ENCODE measurements around the gene MGST1. TPM values are rescaled to one million over a fixed set of nuclear protein-coding genes. Genes with fewer than 3 reads are reported as not detected.

Gene MGST1
- total RNA-seq, 1 experiment from 2014 or later, result 105 TPM

DNA sequence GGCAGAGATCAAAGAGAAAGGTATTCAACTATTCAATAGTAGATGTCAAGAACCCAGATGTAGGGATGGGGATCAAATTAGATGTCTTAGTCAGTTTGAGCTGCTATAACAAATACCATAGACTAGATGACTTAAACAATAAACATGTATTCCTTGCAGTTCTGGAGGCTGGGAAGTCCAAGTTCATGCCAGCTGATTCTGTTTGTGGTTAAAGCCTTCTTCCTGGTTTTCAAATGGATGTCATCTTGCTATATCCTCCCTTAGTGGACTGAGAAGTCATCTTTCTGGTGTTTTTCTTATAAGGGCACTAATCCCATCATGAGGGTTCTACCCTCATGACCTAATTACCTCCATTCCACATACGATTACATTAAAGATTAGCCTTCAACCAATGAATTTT lies 19.5 kb upstream of the MGST1 start:
- Mint-ChIP-seq H3K4me1 (ENCODE audit: low read depth, unreplicated experiment) (peaks cover 13% of the 10 kb centered on the region), H3K9me3 (ENCODE audit: unreplicated experiment) (peaks cover 21% of the 10 kb centered on the region), H3K27ac (ENCODE audit: unreplicated experiment) (no peak overlapping the region), H3K4me3 (ENCODE audit: unreplicated experiment) (no peak overlapping the region), H3K27me3 (ENCODE audit: insufficient read depth, unreplicated experiment) (no peaks in the 10 kb centered on the region), H3K36me3 (ENCODE audit: insufficient read depth, unreplicated experiment) (peaks cover 6% of the 10 kb centered on the region)
- POLR2A ChIA-PET, result no interaction called here
- no TSS peak for BruUV-seq (replicated peaks)
- H3K9me3 ChIP-seq, result peaks cover 7% of the 10 kb centered on the region; the same call in 1 of the 2 replicates
- H3K4me1 ChIP-seq, result peaks cover 27% of the 10 kb centered on the region
- intact Hi-C loops (cut with micrococcal nuclease; ENCODE audit: unreplicated experiment), result no loop called here
- CTCF ChIA-PET, result no interaction called here
- no peaks in the 10 kb centered on the region for H3K27me3 ChIP-seq (replicated peaks; ENCODE audit: control insufficient read depth, insufficient read depth, low read length)
- DNase-seq, result no peak
- TF ChIP-seq, protein P1, sequence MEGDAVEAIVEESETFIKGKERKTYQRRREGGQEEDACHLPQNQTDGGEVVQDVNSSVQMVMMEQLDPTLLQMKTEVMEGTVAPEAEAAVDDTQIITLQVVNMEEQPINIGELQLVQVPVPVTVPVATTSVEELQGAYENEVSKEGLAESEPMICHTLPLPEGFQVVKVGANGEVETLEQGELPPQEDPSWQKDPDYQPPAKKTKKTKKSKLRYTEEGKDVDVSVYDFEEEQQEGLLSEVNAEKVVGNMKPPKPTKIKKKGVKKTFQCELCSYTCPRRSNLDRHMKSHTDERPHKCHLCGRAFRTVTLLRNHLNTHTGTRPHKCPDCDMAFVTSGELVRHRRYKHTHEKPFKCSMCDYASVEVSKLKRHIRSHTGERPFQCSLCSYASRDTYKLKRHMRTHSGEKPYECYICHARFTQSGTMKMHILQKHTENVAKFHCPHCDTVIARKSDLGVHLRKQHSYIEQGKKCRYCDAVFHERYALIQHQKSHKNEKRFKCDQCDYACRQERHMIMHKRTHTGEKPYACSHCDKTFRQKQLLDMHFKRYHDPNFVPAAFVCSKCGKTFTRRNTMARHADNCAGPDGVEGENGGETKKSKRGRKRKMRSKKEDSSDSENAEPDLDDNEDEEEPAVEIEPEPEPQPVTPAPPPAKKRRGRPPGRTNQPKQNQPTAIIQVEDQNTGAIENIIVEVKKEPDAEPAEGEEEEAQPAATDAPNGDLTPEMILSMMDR (IDR thresholded peaks at IDR 0.05; ENCODE audit: insufficient read depth in 1 of 2, low read depth in 1 of 2, low read length in 1 of 2, severe bottlenecking in 1 of 2, unreplicated experiment in 1 of 2), result no peak
- no peaks in the 10 kb centered on the region for H3K36me3 ChIP-seq (ENCODE audit: control insufficient read depth, insufficient read depth, low read length)
- no peak overlapping the region for H3K4me3 ChIP-seq (ENCODE audit: low read depth, low read length)

DNA sequence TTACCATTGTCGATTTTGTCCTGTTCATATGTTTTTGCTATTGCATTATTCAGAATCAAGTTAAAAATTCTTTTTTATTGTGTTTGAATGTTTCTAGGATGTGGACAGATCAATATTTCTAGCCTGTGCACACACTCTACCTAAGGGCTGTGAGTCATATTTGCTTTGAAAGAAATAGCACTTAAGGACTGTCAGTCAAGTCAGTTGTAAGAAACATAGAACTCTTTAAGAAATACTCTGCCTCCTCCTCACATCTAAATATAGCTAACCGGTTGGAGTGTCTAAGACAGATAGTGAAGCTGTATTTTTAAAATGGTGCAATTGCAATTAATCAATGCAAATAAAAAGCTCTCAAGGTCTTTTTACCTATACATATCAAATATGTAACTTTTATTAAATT lies 17.9 kb upstream of the MGST1 start:
- ChIA-PET POLR2A (no interaction called here), CTCF (no interaction called here)
- Histone ChIP-seq H3K9me3 (peaks cover 8% of the 10 kb centered on the region), H3K4me3 (ENCODE audit: low read depth, low read length) (no peak overlapping the region), H3K27me3 (replicated peaks; ENCODE audit: control insufficient read depth, insufficient read depth, low read length) (no peaks in the 10 kb centered on the region), H3K36me3 (ENCODE audit: control insufficient read depth, insufficient read depth, low read length) (no peaks in the 10 kb centered on the region), H3K4me1 (peaks cover 25% of the 10 kb centered on the region)
- Mint-ChIP-seq H3K36me3 (ENCODE audit: insufficient read depth, unreplicated experiment) (peaks cover 6% of the 10 kb centered on the region), H3K9me3 (ENCODE audit: unreplicated experiment) (peaks cover 31% of the 10 kb centered on the region), H3K27me3 (ENCODE audit: insufficient read depth, unreplicated experiment) (no peaks in the 10 kb centered on the region), H3K4me1 (ENCODE audit: low read depth, unreplicated experiment) (peaks cover 9% of the 10 kb centered on the region), H3K4me3 (ENCODE audit: unreplicated experiment) (no peak overlapping the region), H3K27ac (ENCODE audit: unreplicated experiment) (no peak overlapping the region)
- intact Hi-C loops (cut with micrococcal nuclease; ENCODE audit: unreplicated experiment), result no loop called here
- no peak for DNase-seq
- TF ChIP-seq, protein P1 (IDR thresholded peaks at IDR 0.05; ENCODE audit: insufficient read depth in 1 of 2, low read depth in 1 of 2, low read length in 1 of 2, severe bottlenecking in 1 of 2, unreplicated experiment in 1 of 2), result no peak
- no TSS peak for BruUV-seq (replicated peaks)

DNA sequence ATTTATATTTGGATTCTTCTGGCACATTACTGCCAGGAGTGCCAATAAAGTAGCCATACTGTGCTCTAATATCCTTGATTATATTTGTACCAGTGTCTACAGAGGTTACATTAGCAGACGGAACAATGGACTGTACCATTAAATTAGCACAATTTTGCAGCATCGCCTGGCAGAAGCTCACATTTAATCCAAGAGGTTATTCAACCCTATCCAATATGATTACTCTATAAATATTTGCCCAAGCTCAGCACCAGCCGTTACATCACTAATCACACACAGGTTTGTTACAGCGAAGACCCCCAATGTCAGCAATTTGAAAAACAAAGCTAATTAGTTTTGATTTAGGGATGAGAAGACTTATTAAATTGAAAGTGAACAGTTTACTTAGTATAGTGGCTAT lies 16.9 kb upstream of the MGST1 start:
- Mint-ChIP-seq H3K27ac (ENCODE audit: unreplicated experiment) (no peak overlapping the region), H3K4me3 (ENCODE audit: unreplicated experiment) (no peak overlapping the region), H3K9me3 (ENCODE audit: unreplicated experiment) (peaks cover 35% of the 10 kb centered on the region), H3K36me3 (ENCODE audit: insufficient read depth, unreplicated experiment) (peaks cover 6% of the 10 kb centered on the region), H3K4me1 (ENCODE audit: low read depth, unreplicated experiment) (peaks cover 6% of the 10 kb centered on the region), H3K27me3 (ENCODE audit: insufficient read depth, unreplicated experiment) (no peaks in the 10 kb centered on the region)
- ChIA-PET POLR2A (no interaction called here), CTCF (no interaction called here)
- Histone ChIP-seq H3K27me3 (replicated peaks; ENCODE audit: control insufficient read depth, insufficient read depth, low read length) (no peaks in the 10 kb centered on the region), H3K9me3 (peaks cover 8% of the 10 kb centered on the region), H3K4me3 (ENCODE audit: low read depth, low read length) (no peak overlapping the region), H3K4me1 (peaks cover 23% of the 10 kb centered on the region), H3K36me3 (ENCODE audit: control insufficient read depth, insufficient read depth, low read length) (no peaks in the 10 kb centered on the region)
- TF ChIP-seq, protein P1 (IDR thresholded peaks at IDR 0.05; ENCODE audit: insufficient read depth in 1 of 2, low read depth in 1 of 2, low read length in 1 of 2, severe bottlenecking in 1 of 2, unreplicated experiment in 1 of 2), result no peak
- no TSS peak for BruUV-seq (replicated peaks)
- no peak for DNase-seq
- intact Hi-C loops (cut with micrococcal nuclease; ENCODE audit: unreplicated experiment), result no loop called here

Data from Caco-2 (cell line).